ENCODE measurements around the gene TCP10L. TPM values are rescaled to one million over a fixed set of nuclear protein-coding genes. Genes with fewer than 3 reads are reported as not detected.

Gene TCP10L
- total and polyA plus RNA-seq, 2 of the 4 experiments (the other 2 are of a cell fraction) = 0.09 TPM; not detected in 1

DNA sequence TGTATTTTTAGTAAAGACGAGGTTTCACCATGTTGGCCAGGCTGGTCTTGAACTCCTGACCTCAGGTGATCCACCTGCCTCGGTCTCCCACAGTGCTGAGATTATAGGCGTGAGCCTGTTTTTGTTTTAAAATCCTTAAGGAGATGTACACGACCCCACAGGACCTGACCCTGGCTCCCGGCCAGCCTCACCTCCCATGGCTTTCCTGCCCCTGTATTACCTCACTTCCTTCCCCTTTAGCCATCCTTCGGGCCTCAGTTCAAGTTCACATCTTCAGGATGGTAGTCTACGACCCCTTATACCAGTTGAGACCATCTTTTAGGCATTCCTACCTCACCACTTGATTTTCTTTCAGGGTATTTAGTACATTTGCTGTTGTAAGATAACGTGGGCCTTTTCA is 36.3 kb downstream of the TCP10L start:
- TF ChIP-seq MAFK (IDR thresholded peaks at IDR 0.05; ENCODE audit: low read depth, low read length) (no peak), NFE2L2 (IDR thresholded peaks at IDR 0.05; ENCODE audit: low read depth, low read length) (no peak), POLR2A (IDR thresholded peaks at IDR 0.05; ENCODE audit: low read depth, low read length) (no peak), BHLHE40 (IDR thresholded peaks at IDR 0.05; ENCODE audit: low read depth, low read length) (no peak), RFX5 (IDR thresholded peaks at IDR 0.05; ENCODE audit: low read depth, low read length) (no peak), SMC3 (IDR thresholded peaks at IDR 0.05; ENCODE audit: low read depth, low read length) (no peak), CHD1 (IDR thresholded peaks at IDR 0.05; ENCODE audit: low read depth, low read length) (no peak), MXI1 (IDR thresholded peaks at IDR 0.05; ENCODE audit: borderline replicate concordance, low read depth, low read length) (no peak), RAD21 (IDR thresholded peaks at IDR 0.05; ENCODE audit: low read length) (no peak), FOS (IDR thresholded peaks at IDR 0.05; ENCODE audit: low read depth, low read length) (no peak), RCOR1 (IDR thresholded peaks at IDR 0.05; ENCODE audit: insufficient replicate concordance, low read length) (no peak), CEBPB (IDR thresholded peaks at IDR 0.05; ENCODE audit: low read depth, low read length) (no peak), MAZ (IDR thresholded peaks at IDR 0.05; ENCODE audit: borderline replicate concordance, low read depth, low read length) (no peak)
- TF ChIP-seq, protein P1, sequence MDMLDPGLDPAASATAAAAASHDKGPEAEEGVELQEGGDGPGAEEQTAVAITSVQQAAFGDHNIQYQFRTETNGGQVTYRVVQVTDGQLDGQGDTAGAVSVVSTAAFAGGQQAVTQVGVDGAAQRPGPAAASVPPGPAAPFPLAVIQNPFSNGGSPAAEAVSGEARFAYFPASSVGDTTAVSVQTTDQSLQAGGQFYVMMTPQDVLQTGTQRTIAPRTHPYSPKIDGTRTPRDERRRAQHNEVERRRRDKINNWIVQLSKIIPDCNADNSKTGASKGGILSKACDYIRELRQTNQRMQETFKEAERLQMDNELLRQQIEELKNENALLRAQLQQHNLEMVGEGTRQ (IDR thresholded peaks at IDR 0.05; ENCODE audit: low read depth, low read length) = no peak
- TF ChIP-seq, protein P2, sequence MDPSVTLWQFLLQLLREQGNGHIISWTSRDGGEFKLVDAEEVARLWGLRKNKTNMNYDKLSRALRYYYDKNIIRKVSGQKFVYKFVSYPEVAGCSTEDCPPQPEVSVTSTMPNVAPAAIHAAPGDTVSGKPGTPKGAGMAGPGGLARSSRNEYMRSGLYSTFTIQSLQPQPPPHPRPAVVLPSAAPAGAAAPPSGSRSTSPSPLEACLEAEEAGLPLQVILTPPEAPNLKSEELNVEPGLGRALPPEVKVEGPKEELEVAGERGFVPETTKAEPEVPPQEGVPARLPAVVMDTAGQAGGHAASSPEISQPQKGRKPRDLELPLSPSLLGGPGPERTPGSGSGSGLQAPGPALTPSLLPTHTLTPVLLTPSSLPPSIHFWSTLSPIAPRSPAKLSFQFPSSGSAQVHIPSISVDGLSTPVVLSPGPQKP (IDR thresholded peaks at IDR 0.05; ENCODE audit: borderline replicate concordance, low read depth, low read length) = no peak
- TF ChIP-seq, protein P3, sequence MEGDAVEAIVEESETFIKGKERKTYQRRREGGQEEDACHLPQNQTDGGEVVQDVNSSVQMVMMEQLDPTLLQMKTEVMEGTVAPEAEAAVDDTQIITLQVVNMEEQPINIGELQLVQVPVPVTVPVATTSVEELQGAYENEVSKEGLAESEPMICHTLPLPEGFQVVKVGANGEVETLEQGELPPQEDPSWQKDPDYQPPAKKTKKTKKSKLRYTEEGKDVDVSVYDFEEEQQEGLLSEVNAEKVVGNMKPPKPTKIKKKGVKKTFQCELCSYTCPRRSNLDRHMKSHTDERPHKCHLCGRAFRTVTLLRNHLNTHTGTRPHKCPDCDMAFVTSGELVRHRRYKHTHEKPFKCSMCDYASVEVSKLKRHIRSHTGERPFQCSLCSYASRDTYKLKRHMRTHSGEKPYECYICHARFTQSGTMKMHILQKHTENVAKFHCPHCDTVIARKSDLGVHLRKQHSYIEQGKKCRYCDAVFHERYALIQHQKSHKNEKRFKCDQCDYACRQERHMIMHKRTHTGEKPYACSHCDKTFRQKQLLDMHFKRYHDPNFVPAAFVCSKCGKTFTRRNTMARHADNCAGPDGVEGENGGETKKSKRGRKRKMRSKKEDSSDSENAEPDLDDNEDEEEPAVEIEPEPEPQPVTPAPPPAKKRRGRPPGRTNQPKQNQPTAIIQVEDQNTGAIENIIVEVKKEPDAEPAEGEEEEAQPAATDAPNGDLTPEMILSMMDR (conservative IDR thresholded peaks at IDR 0.05; ENCODE audit: low read depth, low read length) = no peak
- Histone ChIP-seq H4K8ac (ENCODE audit: low read depth in 2 of 2, low read length in 2 of 2) (no peak overlapping the region), H3K79me1 (ENCODE audit: low read depth in 1 of 2, low read length in 2 of 2) (no peaks in the 10 kb centered on the region), H4K20me1 (ENCODE audit: insufficient read depth, low read length) (no peaks in the 10 kb centered on the region), H3K9me1 (ENCODE audit: insufficient read depth, low read length) (no peaks in the 10 kb centered on the region), H3K4me3 (ENCODE audit: insufficient read depth, low read depth, low read length) (no peak overlapping the region), H3K27ac (ENCODE audit: insufficient read depth, low read length) (no peak overlapping the region), H3K4me1 (ENCODE audit: control insufficient read depth, insufficient read depth, low read length) (no peaks in the 10 kb centered on the region), H2BK5ac (ENCODE audit: low read depth, low read length, poor library complexity, severe bottlenecking) (no peak overlapping the region), H3K9me3 (ENCODE audit: control insufficient read depth, insufficient read depth, low read length) (no peaks in the 10 kb centered on the region), H2BK15ac (ENCODE audit: low read depth, low read length) (no peak overlapping the region), H2BK120ac (ENCODE audit: low read depth, low read length) (no peak overlapping the region), H3K18ac (ENCODE audit: low read depth, low read length) (no peak overlapping the region), H3K4me2 (ENCODE audit: low read depth, low read length) (no peak overlapping the region), H3K27me3 (ENCODE audit: control insufficient read depth, insufficient read depth, low read length) (no peaks in the 10 kb centered on the region; the same call in 1 of the 2 replicates), H2AK5ac (ENCODE audit: low read depth, low read length) (no peak overlapping the region), H3K23ac (ENCODE audit: low read depth, low read length) (no peak overlapping the region), H4K91ac (ENCODE audit: insufficient read depth, low read depth, low read length) (no peak overlapping the region), H3K9ac (ENCODE audit: low read depth, low read length) (no peak overlapping the region), H3K4ac (ENCODE audit: low read depth, low read length) (no peak overlapping the region), H3K36me3 (ENCODE audit: control insufficient read depth, insufficient read depth, low read length) (no peaks in the 10 kb centered on the region), H2BK20ac (ENCODE audit: low read depth, low read length) (no peak overlapping the region), H2AFZ (replicated peaks; ENCODE audit: low read length, poor library complexity) (no peak overlapping the region), H2AK9ac (replicated peaks; ENCODE audit: low read depth, low read length, poor library complexity) (no peak overlapping the region), H3K56ac (ENCODE audit: extremely low read depth, insufficient read depth, low read length) (no peak overlapping the region), H3K14ac (replicated peaks; ENCODE audit: low read depth, low read length) (no peak overlapping the region), H4K5ac (ENCODE audit: low read depth, low read length) (no peak overlapping the region)
- in situ Hi-C loops (cut with MboI; ENCODE audit: low sequenced_read_pairs) = no loop called here
- intact Hi-C loops (cut with micrococcal nuclease) = no loop called here
- BruUV-seq (replicated peaks) = no TSS peak
- ATAC-seq (ENCODE audit: low read depth) (no peak), DNase-seq (no peak)
- dilution Hi-C loops (cut with HindIII; ENCODE audit: low sequenced_read_pairs, unreplicated experiment) = no loop called here
- CTCF ChIA-PET = no interaction called here
- POLR2A ChIA-PET (ENCODE audit: unreplicated experiment) = no interaction called here
- 80% methylated on average over 2 of the region's 8 CpGs; no CpG with 5 or more reads in 1 of the 2 experiments for WGBS, 2 experiments (ENCODE audit: extremely low coverage in 2 of 2, insufficient read length in 1 of 2)

All from IMR-90 (cell line).